GM23338 (cell line): Measurements from ENCODE around the gene ARHGAP10. TPM values are rescaled to one million over a fixed set of nuclear protein-coding genes. Genes with fewer than 3 reads are reported as not detected.

Source experiments
- ATAC-seq: fragments of 200-7000 bp; cut with Tn5 transposase; 3 replicates; pipeline ENCODE4 v1.9.1; 2020
- DNase-seq: peaks from one replicate; pipeline ENCODE4 v3.0.0-alpha.2; 2015; ENCODE audit warnings: low spot score
- H2AFZ ChIP-seq: fragments of 200-600 bp; sonication (generic); 2 replicates; pipeline ENCODE4 v1.8.0; 2016; ENCODE audit warnings: antibody characterized with exemption, mild to moderate bottlenecking, moderate library complexity
- H3F3A ChIP-seq: fragments of 200-600 bp; sonication (generic); replicated peaks from 2 replicates; pipeline ENCODE4 v1.8.0; 2017; ENCODE audit warnings: antibody characterized with exemption, mixed run types, low read depth
- H3K27ac ChIP-seq: fragments of 200-600 bp; sonication (generic); 2 replicates; pipeline ENCODE4 v1.6.1; 2016; ENCODE audit warnings: low read depth
- H3K27me3 ChIP-seq: fragments of 200-600 bp; sonication (generic); 2 replicates; pipeline ENCODE4 v1.8.0; 2016; ENCODE audit warnings: mild to moderate bottlenecking, mixed run types, moderate library complexity; ENCODE audit not compliant: insufficient read depth
- H3K36me3 ChIP-seq: fragments of 200-600 bp; sonication (generic); 2 replicates; pipeline ENCODE4 v1.8.0; 2016; ENCODE audit warnings: mild to moderate bottlenecking; ENCODE audit not compliant: insufficient read depth
- H3K4me1 ChIP-seq: fragments of 200-600 bp; sonication (generic); 2 replicates; pipeline ENCODE4 v1.8.0; 2016; ENCODE audit warnings: mild to moderate bottlenecking, moderate library complexity; ENCODE audit not compliant: insufficient read depth
- H3K4me2 ChIP-seq: fragments of 200-600 bp; sonication (generic); 2 replicates; pipeline ENCODE4 v1.7.1; 2017; ENCODE audit warnings: mixed run types
- H3K4me3 ChIP-seq: fragments of 200-600 bp; sonication (generic); 2 replicates; pipeline ENCODE4 v1.6.1; 2016; ENCODE audit warnings: mixed run types
- H3K79me2 ChIP-seq: fragments of 200-600 bp; sonication (generic); replicated peaks from 2 replicates; pipeline ENCODE4 v1.8.0; 2017; ENCODE audit warnings: mild to moderate bottlenecking; ENCODE audit not compliant: insufficient read depth
- H3K9me2 ChIP-seq: fragments of 200-600 bp; sonication (generic); 2 replicates; pipeline ENCODE4 v1.8.0; 2017; ENCODE audit not compliant: insufficient read depth
- H4K20me1 ChIP-seq: fragments of 200-600 bp; sonication (generic); replicated peaks from 2 replicates; pipeline ENCODE4 v1.8.0; 2017; ENCODE audit warnings: mild to moderate bottlenecking; ENCODE audit not compliant: insufficient read depth
- H3K27ac Mint-ChIP-seq: 2 replicates; pipeline ENCODE4 v1.8.0; 2020; ENCODE audit warnings: inconsistent platforms, mild to moderate bottlenecking, moderate library complexity, mixed read lengths
- H3K27me3 Mint-ChIP-seq: 3 replicates; pipeline ENCODE4 v1.8.0; 2022; ENCODE audit warnings: low read depth, mild to moderate bottlenecking, moderate library complexity, mixed read lengths, inconsistent platforms; ENCODE audit not compliant: insufficient read depth, poor library complexity
- H3K36me3 Mint-ChIP-seq: 3 replicates; pipeline ENCODE4 v1.8.0; 2021; ENCODE audit warnings: low read depth, mild to moderate bottlenecking, inconsistent platforms, moderate library complexity, mixed read lengths
- H3K4me1 Mint-ChIP-seq: 3 replicates; pipeline ENCODE4 v1.8.0; 2020; ENCODE audit warnings: mild to moderate bottlenecking, inconsistent platforms, mixed read lengths
- H3K4me3 Mint-ChIP-seq: 3 replicates; pipeline ENCODE4 v1.8.0; 2021; ENCODE audit warnings: moderate library complexity, mild to moderate bottlenecking, inconsistent platforms, mixed read lengths
- H3K9me3 Mint-ChIP-seq: 3 replicates; pipeline ENCODE4 v1.8.0; 2020; ENCODE audit warnings: moderate library complexity, mild to moderate bottlenecking, inconsistent platforms, mixed read lengths
- REST ChIP-seq: IDR thresholded peaks from one replicate; pipeline ENCODE4 v1.6.1; 2018; ENCODE audit warnings: antibody characterized with exemption; ENCODE audit not compliant: unreplicated experiment
- ZNF114 ChIP-seq: fragments of 250-450 bp; sonication (Bioruptor Pico); IDR thresholded peaks from 2 replicates; pipeline ENCODE4 v1.5.0; 2020; ENCODE audit warnings: mild to moderate bottlenecking, moderate library complexity
- ZNF462 ChIP-seq: fragments of 250-450 bp; sonication (Bioruptor Pico); IDR thresholded peaks from 2 replicates; pipeline ENCODE4 v1.5.0; 2020; ENCODE audit warnings: mild to moderate bottlenecking, moderate library complexity
- polyA plus RNA-seq: library from polyadenylated mRNA; unstranded; fragments of >200 nt; fragmentation: Nextera tagmentation; extraction: Ambion mirVana; gene quantifications from 2 replicates; pipeline ENCODE4 v1.2.1, GENCODE V29; 2016
- total RNA-seq: library from RNA; depleted of rRNA; stranded (reverse); fragments of >200 nt; shearing (Covaris generic); gene quantifications from 2 replicates; pipeline ENCODE4 v1.2.3, GENCODE V29; 2014

ARHGAP10 gene
- total and polyA plus RNA-seq, 2 experiments from 2014 or later, result 5.1 to 6.3 TPM

- H3K27ac ChIP-seq, result no peak overlapping the region
- H3F3A ChIP-seq, result no peaks in the 10 kb centered on the region
- Mint-ChIP-seq H3K27me3 (peaks cover 2% of the 10 kb centered on the region), H3K36me3 (peaks cover 7% of the 10 kb centered on the region; the same call in 2 of the 3 replicates), H3K9me3 (peaks cover 7% of the 10 kb centered on the region; the same call in 2 of the 3 replicates), H3K4me1 (peaks cover 14% of the 10 kb centered on the region), H3K4me3 (no peak overlapping the region), H3K27ac (peak overlapping the region; percentile 73)
- H3K4me2 ChIP-seq, result no peak overlapping the region
- TF ChIP-seq REST, result no peak
- no peak for TF ChIP-seq ZNF114 (CRISPR knock-in tag)
- no peak overlapping the region for H2AFZ ChIP-seq
- peaks cover 10% of the 10 kb centered on the region; the same call in 1 of the 2 replicates for H3K4me1 ChIP-seq
- H3K27me3 ChIP-seq, result no peaks in the 10 kb centered on the region
- no peak for ATAC-seq
- H4K20me1 ChIP-seq, result no peaks in the 10 kb centered on the region
- no peaks in the 10 kb centered on the region for H3K9me2 ChIP-seq
- DNase-seq, result no peak
- no peaks in the 10 kb centered on the region for H3K79me2 ChIP-seq
- H3K36me3 ChIP-seq, result no peaks in the 10 kb centered on the region
- H3K4me3 ChIP-seq, result no peak overlapping the region
Observed at GRCh38 chr4:147854154-147854553, 122.3 kb downstream of the ARHGAP10 start.

GRCh38 chr4:147855571-147856009, 123.7 kb downstream of the ARHGAP10 start:
- H3K9me2 ChIP-seq, result no peaks in the 10 kb centered on the region
- ATAC-seq (no peak), DNase-seq (no peak)
- no peak overlapping the region for H3K4me3 Mint-ChIP-seq
- H3K4me1 Mint-ChIP-seq, result peaks cover 14% of the 10 kb centered on the region
- TF ChIP-seq ZNF462 (CRISPR knock-in tag), result no peak
- peaks cover 10% of the 10 kb centered on the region; the same call in 1 of the 2 replicates for H3K4me1 ChIP-seq
- H3K27ac ChIP-seq, result no peak overlapping the region
- no peaks in the 10 kb centered on the region for H3K36me3 ChIP-seq
- H3K4me2 ChIP-seq, result no peak overlapping the region
- H3K27ac Mint-ChIP-seq, result no peak overlapping the region
- H4K20me1 ChIP-seq, result no peaks in the 10 kb centered on the region
- no peaks in the 10 kb centered on the region for H3F3A ChIP-seq
- no peaks in the 10 kb centered on the region for H3K9me3 Mint-ChIP-seq
- no peaks in the 10 kb centered on the region for H3K27me3 ChIP-seq
- no peaks in the 10 kb centered on the region for H3K27me3 Mint-ChIP-seq
- H3K4me3 ChIP-seq, result no peak overlapping the region
- no peaks in the 10 kb centered on the region for H3K79me2 ChIP-seq
- no peak overlapping the region for H2AFZ ChIP-seq
- peaks cover under 1% of the 10 kb centered on the region; the same call in 2 of the 3 replicates for H3K36me3 Mint-ChIP-seq
